ENCODE data around the gene ONECUT2.

DNA sequence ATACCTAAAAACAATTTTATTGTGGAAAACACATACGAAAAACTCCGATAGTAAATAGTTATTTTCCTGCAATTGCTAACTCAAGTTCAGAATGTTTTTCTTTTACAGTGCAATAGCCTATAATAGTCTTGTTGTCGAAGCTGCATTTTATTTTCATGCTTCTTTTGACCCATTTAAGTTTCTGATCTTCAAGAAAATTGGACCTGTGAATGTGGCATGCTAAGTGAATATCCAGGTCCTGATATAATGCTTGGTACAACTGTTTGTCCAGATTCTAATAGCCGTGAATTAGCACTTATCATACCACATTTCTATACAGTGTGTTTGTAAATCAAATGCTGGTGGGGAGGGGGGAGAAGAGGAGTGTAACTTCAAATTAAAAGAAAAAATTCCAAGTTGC lies 3.0 kb upstream of the ONECUT2 start:
- TF ChIP-seq, protein P1, sequence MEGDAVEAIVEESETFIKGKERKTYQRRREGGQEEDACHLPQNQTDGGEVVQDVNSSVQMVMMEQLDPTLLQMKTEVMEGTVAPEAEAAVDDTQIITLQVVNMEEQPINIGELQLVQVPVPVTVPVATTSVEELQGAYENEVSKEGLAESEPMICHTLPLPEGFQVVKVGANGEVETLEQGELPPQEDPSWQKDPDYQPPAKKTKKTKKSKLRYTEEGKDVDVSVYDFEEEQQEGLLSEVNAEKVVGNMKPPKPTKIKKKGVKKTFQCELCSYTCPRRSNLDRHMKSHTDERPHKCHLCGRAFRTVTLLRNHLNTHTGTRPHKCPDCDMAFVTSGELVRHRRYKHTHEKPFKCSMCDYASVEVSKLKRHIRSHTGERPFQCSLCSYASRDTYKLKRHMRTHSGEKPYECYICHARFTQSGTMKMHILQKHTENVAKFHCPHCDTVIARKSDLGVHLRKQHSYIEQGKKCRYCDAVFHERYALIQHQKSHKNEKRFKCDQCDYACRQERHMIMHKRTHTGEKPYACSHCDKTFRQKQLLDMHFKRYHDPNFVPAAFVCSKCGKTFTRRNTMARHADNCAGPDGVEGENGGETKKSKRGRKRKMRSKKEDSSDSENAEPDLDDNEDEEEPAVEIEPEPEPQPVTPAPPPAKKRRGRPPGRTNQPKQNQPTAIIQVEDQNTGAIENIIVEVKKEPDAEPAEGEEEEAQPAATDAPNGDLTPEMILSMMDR (conservative IDR thresholded peaks at IDR 0.05; ENCODE audit: low read length) = no peak
- TF ChIP-seq EZH2phosphoT487 (IDR thresholded peaks at IDR 0.05; ENCODE audit: borderline replicate concordance) = no peak
